AG10803 (cell line): ENCODE measurements around the gene UGT2B10.
"Not testable (repeated sequence)": the region's sequence is repeated elsewhere in the genome, so short reads cannot be mapped to it uniquely, and the experiment has no call there.

Experiments used
- DNase-seq: peaks from one replicate; pipeline ENCODE4 v3.0.0; 2010; ENCODE audit warnings: low read depth
- H3K4me3 ChIP-seq: 2 replicates; pipeline ENCODE4 v1.5.1; 2011; ENCODE audit warnings: mild to moderate bottlenecking, low read length, control low read depth
- CTCF ChIP-seq: conservative IDR thresholded peaks from 2 replicates; pipeline ENCODE4 v1.5.1; 2011; ENCODE audit warnings: mild to moderate bottlenecking, low read length, control low read depth, inconsistent platforms

Gene UGT2B10

DNA sequence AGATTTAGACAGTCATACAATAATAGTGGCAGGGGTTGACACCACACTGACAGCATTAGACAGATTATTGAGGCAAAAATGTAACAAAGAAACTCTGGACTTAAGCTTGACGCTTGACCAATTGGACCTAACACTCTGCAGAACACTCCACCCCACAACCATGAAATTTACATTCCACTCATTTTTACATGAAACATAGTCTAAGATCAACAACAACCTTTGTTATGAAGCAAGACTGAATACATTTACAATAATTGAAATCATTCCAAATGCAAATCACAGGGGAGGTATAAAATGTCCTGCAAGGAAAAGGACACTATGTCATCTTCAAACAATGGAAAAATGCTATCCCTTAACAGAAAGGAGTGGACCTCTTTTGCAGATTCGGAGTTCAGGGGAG is 4.9 kb upstream of the UGT2B10 start:
- TF ChIP-seq CTCF: no peak
- H3K4me3 ChIP-seq: no peak overlapping the region
- DNase-seq: no peak

DNA sequence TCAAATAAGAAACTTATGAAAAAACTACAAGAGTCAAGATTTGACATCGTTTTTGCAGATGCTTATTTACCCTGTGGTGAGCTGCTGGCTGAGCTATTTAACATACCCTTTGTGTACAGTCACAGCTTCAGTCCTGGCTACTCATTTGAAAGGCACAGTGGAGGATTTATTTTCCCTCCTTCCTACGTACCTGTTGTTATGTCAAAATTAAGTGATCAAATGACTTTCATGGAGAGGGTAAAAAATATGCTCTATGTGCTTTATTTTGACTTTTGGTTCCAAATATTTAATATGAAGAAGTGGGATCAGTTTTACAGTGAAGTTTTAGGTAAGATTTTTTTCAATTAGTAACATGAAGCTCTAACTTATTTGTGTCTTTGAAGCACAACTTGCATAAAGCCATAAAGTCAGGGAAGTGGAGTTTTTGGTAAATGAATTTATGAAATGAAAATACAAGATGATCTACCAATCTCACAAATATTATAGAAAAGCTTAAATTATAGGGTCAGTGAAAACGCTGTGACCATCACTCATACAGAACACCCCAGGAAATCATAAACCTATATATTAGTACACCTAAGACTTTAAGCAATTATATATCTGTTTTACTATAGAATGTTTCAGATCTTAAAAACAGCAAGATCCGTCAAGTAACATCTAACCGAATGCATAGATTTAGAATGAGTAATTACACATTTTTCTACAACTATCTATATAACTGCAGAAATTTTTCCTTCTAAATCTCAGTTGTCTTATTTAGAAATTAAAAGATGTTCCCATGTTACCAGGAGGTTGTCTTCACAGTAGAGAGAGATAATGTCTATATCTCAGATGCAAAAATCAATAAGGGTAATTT is 844 bp downstream of the UGT2B10 start:
- not testable (repeated sequence) for DNase-seq, H3K4me3 ChIP-seq

- no peak for DNase-seq
- TF ChIP-seq CTCF: no peak
- no peak overlapping the region for H3K4me3 ChIP-seq
Measured at GRCh38 chr4:68817386-68817785, 1.6 kb downstream of the UGT2B10 start.

GRCh38 chr4:68818030-68818462 is 2.3 kb downstream of the UGT2B10 start:
- not testable (repeated sequence) for DNase-seq, H3K4me3 ChIP-seq

DNA sequence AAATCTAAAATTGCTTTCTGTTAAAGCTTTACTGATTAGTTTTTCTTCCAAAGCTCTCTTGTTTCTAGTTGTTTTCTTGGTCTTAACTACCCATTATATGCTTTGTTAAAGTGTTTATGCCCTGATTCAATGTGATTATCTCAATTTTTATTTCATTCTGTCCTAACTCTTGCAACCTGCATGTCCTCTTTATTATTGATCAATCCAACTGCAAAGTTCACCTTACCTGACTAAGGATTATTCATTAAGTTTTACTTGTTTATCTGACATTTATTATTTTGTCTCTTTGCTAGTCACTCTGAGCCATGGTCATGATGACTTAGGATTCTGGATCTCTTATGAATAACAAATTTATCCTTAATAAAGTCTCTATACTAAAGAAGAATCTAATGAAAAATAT is 15.8 kb downstream of the UGT2B10 start:
- DNase-seq: no peak
- H3K4me3 ChIP-seq: no peak overlapping the region
- no peak for TF ChIP-seq CTCF

DNA sequence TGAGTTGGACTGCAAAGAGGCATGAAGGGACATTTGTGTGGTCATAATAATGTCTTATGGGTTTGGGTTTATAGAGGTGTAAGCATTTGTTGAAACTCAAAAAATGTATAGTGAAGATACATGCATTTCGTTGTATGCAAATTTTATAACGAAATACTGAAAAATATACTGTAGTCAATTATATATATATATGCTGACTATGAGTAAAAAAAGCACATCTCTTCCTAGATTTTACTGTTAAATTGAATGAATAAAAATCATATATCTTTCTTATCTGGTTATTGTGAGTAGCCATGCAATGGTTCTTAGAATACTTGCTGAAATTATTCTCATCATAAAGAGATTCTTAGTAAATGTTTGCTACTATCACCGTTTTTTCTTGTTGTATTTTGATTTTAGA is 34.5 kb downstream of the UGT2B10 start:
- no peak for TF ChIP-seq CTCF

DNA sequence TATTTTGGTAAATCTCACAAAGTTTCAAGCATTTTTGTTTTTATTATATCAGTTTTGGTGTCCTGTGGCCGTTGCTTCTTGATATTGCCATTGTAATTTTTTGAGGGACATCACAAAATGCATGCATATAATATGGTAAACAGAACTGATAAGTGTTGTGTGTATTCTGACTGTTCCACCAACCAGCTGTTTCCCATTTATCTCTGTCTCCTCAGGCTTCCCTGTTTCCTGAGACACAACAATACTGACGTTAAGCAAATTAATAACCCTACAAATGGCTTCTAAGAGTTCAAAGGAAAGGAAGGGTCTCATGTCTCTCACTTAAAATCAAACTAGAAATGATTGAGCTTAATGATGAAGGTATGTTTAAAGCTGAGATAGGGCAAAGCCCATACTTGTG is 40.0 kb downstream of the UGT2B10 start:
- no peak for TF ChIP-seq CTCF
- DNase-seq: no peak
- no peak overlapping the region for H3K4me3 ChIP-seq

More for the DNA sequence above, 34.5 kb downstream of the UGT2B10 start:
- H3K4me3 ChIP-seq: no peak overlapping the region
- no peak for DNase-seq

GRCh38 chr4:68858039-68858438 is 42.2 kb downstream of the UGT2B10 start:
- H3K4me3 ChIP-seq: no peak overlapping the region
- no peak for DNase-seq
- TF ChIP-seq CTCF: no peak
